GM23338 (cell line): ENCODE results near the gene LRRC47. TPM values are rescaled to one million over a fixed set of nuclear protein-coding genes. Genes with fewer than 3 reads are reported as not detected.
"Not testable (repeated sequence)": the region's sequence is repeated elsewhere in the genome, so short reads cannot be mapped to it uniquely, and the experiment has no call there.

Experiments
- ATAC-seq: fragments of 200-7000 bp; cut with Tn5 transposase; 3 replicates; pipeline ENCODE4 v1.9.1; 2020
- DNase-seq: peaks from one replicate; pipeline ENCODE4 v3.0.0-alpha.2; 2015; ENCODE audit warnings: low spot score
- H2AFZ ChIP-seq: fragments of 200-600 bp; sonication (generic); 2 replicates; pipeline ENCODE4 v1.8.0; 2016; ENCODE audit warnings: antibody characterized with exemption, mild to moderate bottlenecking, moderate library complexity
- H3F3A ChIP-seq: fragments of 200-600 bp; sonication (generic); replicated peaks from 2 replicates; pipeline ENCODE4 v1.8.0; 2017; ENCODE audit warnings: antibody characterized with exemption, mixed run types, low read depth
- H3K27ac ChIP-seq: fragments of 200-600 bp; sonication (generic); 2 replicates; pipeline ENCODE4 v1.6.1; 2016; ENCODE audit warnings: low read depth
- H3K27me3 ChIP-seq: fragments of 200-600 bp; sonication (generic); 2 replicates; pipeline ENCODE4 v1.8.0; 2016; ENCODE audit warnings: mild to moderate bottlenecking, mixed run types, moderate library complexity; ENCODE audit not compliant: insufficient read depth
- H3K36me3 ChIP-seq: fragments of 200-600 bp; sonication (generic); 2 replicates; pipeline ENCODE4 v1.8.0; 2016; ENCODE audit warnings: mild to moderate bottlenecking; ENCODE audit not compliant: insufficient read depth
- H3K4me1 ChIP-seq: fragments of 200-600 bp; sonication (generic); 2 replicates; pipeline ENCODE4 v1.8.0; 2016; ENCODE audit warnings: mild to moderate bottlenecking, moderate library complexity; ENCODE audit not compliant: insufficient read depth
- H3K4me2 ChIP-seq: fragments of 200-600 bp; sonication (generic); 2 replicates; pipeline ENCODE4 v1.7.1; 2017; ENCODE audit warnings: mixed run types
- H3K4me3 ChIP-seq: fragments of 200-600 bp; sonication (generic); 2 replicates; pipeline ENCODE4 v1.6.1; 2016; ENCODE audit warnings: mixed run types
- H3K79me2 ChIP-seq: fragments of 200-600 bp; sonication (generic); replicated peaks from 2 replicates; pipeline ENCODE4 v1.8.0; 2017; ENCODE audit warnings: mild to moderate bottlenecking; ENCODE audit not compliant: insufficient read depth
- H3K9me2 ChIP-seq: fragments of 200-600 bp; sonication (generic); 2 replicates; pipeline ENCODE4 v1.8.0; 2017; ENCODE audit not compliant: insufficient read depth
- H4K20me1 ChIP-seq: fragments of 200-600 bp; sonication (generic); replicated peaks from 2 replicates; pipeline ENCODE4 v1.8.0; 2017; ENCODE audit warnings: mild to moderate bottlenecking; ENCODE audit not compliant: insufficient read depth
- H3K27ac Mint-ChIP-seq: 2 replicates; pipeline ENCODE4 v1.8.0; 2020; ENCODE audit warnings: inconsistent platforms, mild to moderate bottlenecking, moderate library complexity, mixed read lengths
- H3K27me3 Mint-ChIP-seq: 3 replicates; pipeline ENCODE4 v1.8.0; 2022; ENCODE audit warnings: low read depth, mild to moderate bottlenecking, moderate library complexity, mixed read lengths, inconsistent platforms; ENCODE audit not compliant: insufficient read depth, poor library complexity
- H3K36me3 Mint-ChIP-seq: 3 replicates; pipeline ENCODE4 v1.8.0; 2021; ENCODE audit warnings: low read depth, mild to moderate bottlenecking, inconsistent platforms, moderate library complexity, mixed read lengths
- H3K4me1 Mint-ChIP-seq: 3 replicates; pipeline ENCODE4 v1.8.0; 2020; ENCODE audit warnings: mild to moderate bottlenecking, inconsistent platforms, mixed read lengths
- H3K4me3 Mint-ChIP-seq: 3 replicates; pipeline ENCODE4 v1.8.0; 2021; ENCODE audit warnings: moderate library complexity, mild to moderate bottlenecking, inconsistent platforms, mixed read lengths
- H3K9me3 Mint-ChIP-seq: 3 replicates; pipeline ENCODE4 v1.8.0; 2020; ENCODE audit warnings: moderate library complexity, mild to moderate bottlenecking, inconsistent platforms, mixed read lengths
- CREB1 ChIP-seq: fragments of 250-450 bp; sonication (Bioruptor Pico); IDR thresholded peaks from 2 replicates; pipeline ENCODE4 v1.5.0; 2020; ENCODE audit warnings: low read depth, mild to moderate bottlenecking, moderate library complexity
- ETS1 ChIP-seq: IDR thresholded peaks from 2 replicates; pipeline ENCODE4 v1.6.1; 2016; ENCODE audit warnings: antibody characterized with exemption
- EZH2 ChIP-seq: fragments of 200-600 bp; sonication (generic); IDR thresholded peaks from one replicate; pipeline ENCODE4 v1.8.0; 2017; ENCODE audit warnings: antibody characterized with exemption, mild to moderate bottlenecking, low read depth; ENCODE audit not compliant: unreplicated experiment
- EZH2phosphoT487 ChIP-seq: fragments of 200-600 bp; sonication (generic); IDR thresholded peaks from one replicate; pipeline ENCODE4 v1.8.1; 2018; ENCODE audit warnings: antibody characterized with exemption; ENCODE audit not compliant: unreplicated experiment
- JUNB ChIP-seq: IDR thresholded peaks from one replicate; pipeline ENCODE4 v1.6.1; 2016; ENCODE audit warnings: antibody characterized with exemption; ENCODE audit not compliant: unreplicated experiment
- NANOG ChIP-seq: IDR thresholded peaks from 2 replicates; pipeline ENCODE4 v1.6.1; 2016; ENCODE audit warnings: antibody characterized with exemption, borderline replicate concordance
- STAT1 ChIP-seq: IDR thresholded peaks from one replicate; pipeline ENCODE4 v1.6.1; 2016; ENCODE audit warnings: antibody characterized with exemption; ENCODE audit not compliant: unreplicated experiment
- ZNF114 ChIP-seq: fragments of 250-450 bp; sonication (Bioruptor Pico); IDR thresholded peaks from 2 replicates; pipeline ENCODE4 v1.5.0; 2020; ENCODE audit warnings: mild to moderate bottlenecking, moderate library complexity
- ZNF331 ChIP-seq: fragments of 250-450 bp; sonication (Bioruptor Pico); IDR thresholded peaks from 2 replicates; pipeline ENCODE4 v1.5.0; 2020; ENCODE audit warnings: low read depth, mild to moderate bottlenecking, moderate library complexity
- polyA plus RNA-seq: library from polyadenylated mRNA; unstranded; fragments of >200 nt; fragmentation: Nextera tagmentation; extraction: Ambion mirVana; gene quantifications from 2 replicates; pipeline ENCODE4 v1.2.1, GENCODE V29; 2016
- total RNA-seq: library from RNA; depleted of rRNA; stranded (reverse); fragments of >200 nt; shearing (Covaris generic); gene quantifications from 2 replicates; pipeline ENCODE4 v1.2.3, GENCODE V29; 2014
- TF ChIP-seq, protein P1 (sequence below), 2 experiments: fragments of 200-600 bp in 1 of 2; sonication (generic) in 1 of 2; conservative IDR thresholded peaks; 2 replicates each; pipeline versions ENCODE4 v1.5.1 to v1.6.1; 2016 to 2017; ENCODE audit warnings: antibody characterized with exemption in 2 of 2, low read depth in 2 of 2, mild to moderate bottlenecking in 2 of 2, moderate library complexity in 1 of 2
- TF ChIP-seq, protein P2 (sequence below): fragments of 250-450 bp; sonication (Bioruptor Pico); IDR thresholded peaks from 2 replicates; pipeline ENCODE4 v1.5.0; 2020; ENCODE audit warnings: mild to moderate bottlenecking, moderate library complexity

LRRC47 gene
- total and polyA plus RNA-seq, 2 experiments from 2014 or later, result 15.8 to 76.8 TPM

DNA sequence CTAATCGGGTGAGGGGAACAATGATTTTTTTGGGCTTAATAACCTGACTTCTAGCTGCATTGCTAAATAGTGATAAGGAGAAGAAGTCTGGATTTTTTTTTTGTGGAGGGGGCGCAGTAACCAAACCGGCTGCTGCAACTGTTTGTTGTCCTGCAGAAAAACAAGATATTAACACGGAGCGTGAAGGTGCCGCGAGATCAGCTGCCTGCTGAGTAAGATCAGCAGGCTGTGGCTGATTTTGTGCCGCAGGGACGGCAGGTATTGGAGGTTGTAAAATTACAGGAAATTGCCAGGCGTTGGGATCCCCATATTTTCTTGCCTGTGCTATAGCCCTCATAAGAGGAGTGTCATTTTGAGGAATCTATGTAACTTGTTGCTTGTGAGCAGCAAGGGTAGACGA is 8.7 kb upstream of the LRRC47 start:
- Mint-ChIP-seq H3K36me3 (peaks cover 13% of the 10 kb centered on the region), H3K4me1 (no peaks in the 10 kb centered on the region; the same call in 2 of the 3 replicates), H3K4me3 (no peak overlapping the region), H3K27ac (no peak overlapping the region), H3K9me3 (peaks cover 58% of the 10 kb centered on the region), H3K27me3 (peaks cover 2% of the 10 kb centered on the region)
- Histone ChIP-seq H3K27me3 (no peaks in the 10 kb centered on the region), H3K4me2 (no peak overlapping the region), H4K20me1 (no peaks in the 10 kb centered on the region), H2AFZ (no peak overlapping the region), H3K4me3 (no peak overlapping the region), H3K4me1 (no peaks in the 10 kb centered on the region), H3F3A (no peaks in the 10 kb centered on the region), H3K36me3 (no peaks in the 10 kb centered on the region), H3K79me2 (no peaks in the 10 kb centered on the region), H3K27ac (no peak overlapping the region), H3K9me2 (no peaks in the 10 kb centered on the region)
- TF ChIP-seq ZNF114 (CRISPR knock-in tag) (no peak), CREB1 (CRISPR knock-in tag) (no peak), ZNF331 (CRISPR knock-in tag) (no peak), NANOG (no peak), STAT1 (no peak), ETS1 (no peak), EZH2 (no peak), JUNB (no peak), EZH2phosphoT487 (no peak)
- TF ChIP-seq, protein P1, sequence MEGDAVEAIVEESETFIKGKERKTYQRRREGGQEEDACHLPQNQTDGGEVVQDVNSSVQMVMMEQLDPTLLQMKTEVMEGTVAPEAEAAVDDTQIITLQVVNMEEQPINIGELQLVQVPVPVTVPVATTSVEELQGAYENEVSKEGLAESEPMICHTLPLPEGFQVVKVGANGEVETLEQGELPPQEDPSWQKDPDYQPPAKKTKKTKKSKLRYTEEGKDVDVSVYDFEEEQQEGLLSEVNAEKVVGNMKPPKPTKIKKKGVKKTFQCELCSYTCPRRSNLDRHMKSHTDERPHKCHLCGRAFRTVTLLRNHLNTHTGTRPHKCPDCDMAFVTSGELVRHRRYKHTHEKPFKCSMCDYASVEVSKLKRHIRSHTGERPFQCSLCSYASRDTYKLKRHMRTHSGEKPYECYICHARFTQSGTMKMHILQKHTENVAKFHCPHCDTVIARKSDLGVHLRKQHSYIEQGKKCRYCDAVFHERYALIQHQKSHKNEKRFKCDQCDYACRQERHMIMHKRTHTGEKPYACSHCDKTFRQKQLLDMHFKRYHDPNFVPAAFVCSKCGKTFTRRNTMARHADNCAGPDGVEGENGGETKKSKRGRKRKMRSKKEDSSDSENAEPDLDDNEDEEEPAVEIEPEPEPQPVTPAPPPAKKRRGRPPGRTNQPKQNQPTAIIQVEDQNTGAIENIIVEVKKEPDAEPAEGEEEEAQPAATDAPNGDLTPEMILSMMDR (conservative IDR thresholded peaks at IDR 0.05; ENCODE audit: low read depth in 2 of 2), result no peak
- TF ChIP-seq, protein P2, sequence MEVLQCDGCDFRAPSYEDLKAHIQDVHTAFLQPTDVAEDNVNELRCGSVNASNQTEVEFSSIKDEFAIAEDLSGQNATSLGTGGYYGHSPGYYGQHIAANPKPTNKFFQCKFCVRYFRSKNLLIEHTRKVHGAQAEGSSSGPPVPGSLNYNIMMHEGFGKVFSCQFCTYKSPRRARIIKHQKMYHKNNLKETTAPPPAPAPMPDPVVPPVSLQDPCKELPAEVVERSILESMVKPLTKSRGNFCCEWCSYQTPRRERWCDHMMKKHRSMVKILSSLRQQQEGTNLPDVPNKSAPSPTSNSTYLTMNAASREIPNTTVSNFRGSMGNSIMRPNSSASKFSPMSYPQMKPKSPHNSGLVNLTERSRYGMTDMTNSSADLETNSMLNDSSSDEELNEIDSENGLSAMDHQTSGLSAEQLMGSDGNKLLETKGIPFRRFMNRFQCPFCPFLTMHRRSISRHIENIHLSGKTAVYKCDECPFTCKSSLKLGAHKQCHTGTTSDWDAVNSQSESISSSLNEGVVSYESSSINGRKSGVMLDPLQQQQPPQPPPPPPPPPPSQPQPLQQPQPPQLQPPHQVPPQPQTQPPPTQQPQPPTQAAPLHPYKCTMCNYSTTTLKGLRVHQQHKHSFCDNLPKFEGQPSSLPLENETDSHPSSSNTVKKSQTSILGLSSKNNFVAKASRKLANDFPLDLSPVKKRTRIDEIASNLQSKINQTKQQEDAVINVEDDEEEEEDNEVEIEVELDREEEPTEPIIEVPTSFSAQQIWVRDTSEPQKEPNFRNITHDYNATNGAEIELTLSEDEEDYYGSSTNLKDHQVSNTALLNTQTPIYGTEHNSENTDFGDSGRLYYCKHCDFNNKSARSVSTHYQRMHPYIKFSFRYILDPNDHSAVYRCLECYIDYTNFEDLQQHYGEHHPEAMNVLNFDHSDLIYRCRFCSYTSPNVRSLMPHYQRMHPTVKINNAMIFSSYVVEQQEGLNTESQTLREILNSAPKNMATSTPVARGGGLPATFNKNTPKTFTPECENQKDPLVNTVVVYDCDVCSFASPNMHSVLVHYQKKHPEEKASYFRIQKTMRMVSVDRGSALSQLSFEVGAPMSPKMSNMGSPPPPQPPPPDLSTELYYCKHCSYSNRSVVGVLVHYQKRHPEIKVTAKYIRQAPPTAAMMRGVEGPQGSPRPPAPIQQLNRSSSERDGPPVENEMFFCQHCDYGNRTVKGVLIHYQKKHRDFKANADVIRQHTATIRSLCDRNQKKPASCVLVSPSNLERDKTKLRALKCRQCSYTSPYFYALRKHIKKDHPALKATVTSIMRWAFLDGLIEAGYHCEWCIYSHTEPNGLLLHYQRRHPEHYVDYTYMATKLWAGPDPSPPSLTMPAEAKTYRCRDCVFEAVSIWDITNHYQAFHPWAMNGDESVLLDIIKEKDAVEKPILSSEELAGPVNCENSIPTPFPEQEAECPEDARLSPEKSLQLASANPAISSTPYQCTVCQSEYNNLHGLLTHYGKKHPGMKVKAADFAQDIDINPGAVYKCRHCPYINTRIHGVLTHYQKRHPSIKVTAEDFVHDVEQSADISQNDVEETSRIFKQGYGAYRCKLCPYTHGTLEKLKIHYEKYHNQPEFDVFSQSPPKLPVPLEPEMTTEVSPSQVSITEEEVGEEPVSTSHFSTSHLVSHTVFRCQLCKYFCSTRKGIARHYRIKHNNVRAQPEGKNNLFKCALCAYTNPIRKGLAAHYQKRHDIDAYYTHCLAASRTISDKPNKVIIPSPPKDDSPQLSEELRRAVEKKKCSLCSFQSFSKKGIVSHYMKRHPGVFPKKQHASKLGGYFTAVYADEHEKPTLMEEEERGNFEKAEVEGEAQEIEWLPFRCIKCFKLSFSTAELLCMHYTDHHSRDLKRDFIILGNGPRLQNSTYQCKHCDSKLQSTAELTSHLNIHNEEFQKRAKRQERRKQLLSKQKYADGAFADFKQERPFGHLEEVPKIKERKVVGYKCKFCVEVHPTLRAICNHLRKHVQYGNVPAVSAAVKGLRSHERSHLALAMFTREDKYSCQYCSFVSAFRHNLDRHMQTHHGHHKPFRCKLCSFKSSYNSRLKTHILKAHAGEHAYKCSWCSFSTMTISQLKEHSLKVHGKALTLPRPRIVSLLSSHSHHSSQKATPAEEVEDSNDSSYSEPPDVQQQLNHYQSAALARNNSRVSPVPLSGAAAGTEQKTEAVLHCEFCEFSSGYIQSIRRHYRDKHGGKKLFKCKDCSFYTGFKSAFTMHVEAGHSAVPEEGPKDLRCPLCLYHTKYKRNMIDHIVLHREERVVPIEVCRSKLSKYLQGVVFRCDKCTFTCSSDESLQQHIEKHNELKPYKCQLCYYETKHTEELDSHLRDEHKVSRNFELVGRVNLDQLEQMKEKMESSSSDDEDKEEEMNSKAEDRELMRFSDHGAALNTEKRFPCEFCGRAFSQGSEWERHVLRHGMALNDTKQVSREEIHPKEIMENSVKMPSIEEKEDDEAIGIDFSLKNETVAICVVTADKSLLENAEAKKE (CRISPR knock-in tag), result no peak
- ATAC-seq (no peak), DNase-seq (no peak)

- H3K4me3 Mint-ChIP-seq, H2AFZ ChIP-seq, ATAC-seq, H3K27me3 ChIP-seq, H4K20me1 ChIP-seq, H3K4me1 Mint-ChIP-seq, H3K27me3 Mint-ChIP-seq, H3K9me2 ChIP-seq, H3K4me2 ChIP-seq, DNase-seq, H3F3A ChIP-seq, H3K27ac Mint-ChIP-seq, H3K36me3 ChIP-seq, H3K79me2 ChIP-seq, H3K4me1 ChIP-seq, H3K27ac ChIP-seq, H3K4me3 ChIP-seq: not testable (repeated sequence)
- Mint-ChIP-seq H3K9me3 (peaks cover 56% of the 10 kb centered on the region), H3K36me3 (peaks cover 13% of the 10 kb centered on the region)
Observed at GRCh38 chr1:3804627-3804944, 8.3 kb upstream of the LRRC47 start.
